Upper lobe of right lung (tissue), 1 donor: ENCODE results near the gene NAALADL1. TPM values are rescaled to one million over a fixed set of nuclear protein-coding genes. Genes with fewer than 3 reads are reported as not detected.

Experiments
- ATAC-seq: fragments of 200-7000 bp; cut with Tn5 transposase; one replicate; pipeline ENCODE4 v1.9.1; 2020; ENCODE audit warnings: mild to moderate bottlenecking, moderate library complexity
- DNase-seq: peaks from one replicate; pipeline ENCODE4 v3.0.0-alpha.2; 2020
- H3K27ac ChIP-seq: fragments of 200-600 bp; one replicate; pipeline ENCODE4 v1.8.0; 2022
- H3K27me3 ChIP-seq: fragments of 200-600 bp; one replicate; pipeline ENCODE4 v1.8.0; 2022; ENCODE audit warnings: mild to moderate bottlenecking
- H3K36me3 ChIP-seq: fragments of 200-600 bp; one replicate; pipeline ENCODE4 v1.8.0; 2022
- H3K4me1 ChIP-seq: fragments of 200-600 bp; one replicate; pipeline ENCODE4 v1.8.0; 2022
- H3K4me3 ChIP-seq: fragments of 200-600 bp; one replicate; pipeline ENCODE4 v1.8.0; 2022; ENCODE audit warnings: mild to moderate bottlenecking
- H3K9me3 ChIP-seq: fragments of 200-600 bp; one replicate; pipeline ENCODE4 v1.8.0; 2022
- CTCF ChIP-seq: fragments of 200-600 bp; IDR thresholded peaks from one replicate; pipeline ENCODE4 v1.8.0; 2022; ENCODE audit warnings: antibody characterized with exemption
- intact Hi-C: fragments of 100-400 bp; cut with DNase I; formaldehyde crosslinking; loops from one replicate; pipeline ENCODE4 v1.11.0; 2022
- total RNA-seq: library from RNA; stranded (reverse); fragmentation: NEBNext Ultra II Directional; extraction: Animal tissue kit (Norgen Biotek cat#: 25700); gene quantifications from one replicate; pipeline ENCODE4 v1.2.1, GENCODE V29; 2021
- donor health status: DM: no; HTN: yes; CAD: no; lungs with severe emphysema.

The NAALADL1 gene
- total RNA-seq, 1 donor from 2014 or later, result 10.0 TPM

- TF ChIP-seq CTCF, result no peak
Observed at GRCh38 chr11:65066805-65067291, 8.5 kb upstream of the NAALADL1 start.

GRCh38 chr11:65066315-65066714 lies 8.0 kb upstream of the NAALADL1 start:
- DNase-seq (no peak), ATAC-seq (no peak)
- Histone ChIP-seq H3K4me3 (no peak overlapping the region), H3K9me3 (no peaks in the 10 kb centered on the region), H3K36me3 (no peaks in the 10 kb centered on the region), H3K4me1 (no peaks in the 10 kb centered on the region), H3K27ac (no peak overlapping the region), H3K27me3 (no peaks in the 10 kb centered on the region)
- TF ChIP-seq CTCF, result no peak
- intact Hi-C loops, result no loop called here

More at GRCh38 chr11:65066805-65067291, 8.5 kb upstream of the NAALADL1 start:
- ATAC-seq (no peak), DNase-seq (no peak)
- Histone ChIP-seq H3K9me3 (no peaks in the 10 kb centered on the region), H3K27ac (no peak overlapping the region), H3K4me3 (no peak overlapping the region), H3K36me3 (no peaks in the 10 kb centered on the region), H3K4me1 (no peaks in the 10 kb centered on the region), H3K27me3 (no peaks in the 10 kb centered on the region)
- intact Hi-C loops, result no loop called here

- intact Hi-C loops, result no loop called here
- Histone ChIP-seq H3K9me3 (no peaks in the 10 kb centered on the region), H3K36me3 (no peaks in the 10 kb centered on the region), H3K4me3 (no peak overlapping the region), H3K4me1 (no peaks in the 10 kb centered on the region), H3K27me3 (no peaks in the 10 kb centered on the region), H3K27ac (no peak overlapping the region)
- ATAC-seq (no peak), DNase-seq (no peak)
- no peak for TF ChIP-seq CTCF
Observed at GRCh38 chr11:65065851-65066250, 7.5 kb upstream of the NAALADL1 start.

GRCh38 chr11:65064847-65065240 lies 6.5 kb upstream of the NAALADL1 start:
- no peak overlapping the region for H3K4me3 ChIP-seq
- intact Hi-C loops, result no loop called here

GRCh38 chr11:65063532-65063931 lies 5.2 kb upstream of the NAALADL1 start:
- no peaks in the 10 kb centered on the region for H3K36me3 ChIP-seq
- no peak for TF ChIP-seq CTCF
- intact Hi-C loops, result no loop called here
- H3K9me3 ChIP-seq, result no peaks in the 10 kb centered on the region
- H3K4me3 ChIP-seq, result no peak overlapping the region
- no peaks in the 10 kb centered on the region for H3K27me3 ChIP-seq
- ATAC-seq (no peak), DNase-seq (no peak)
- no peaks in the 10 kb centered on the region for H3K4me1 ChIP-seq
- H3K27ac ChIP-seq, result no peak overlapping the region

More at GRCh38 chr11:65064847-65065240, 6.5 kb upstream of the NAALADL1 start:
- TF ChIP-seq CTCF, result no peak
- no peak for ATAC-seq
- no peaks in the 10 kb centered on the region for H3K27me3 ChIP-seq
- H3K27ac ChIP-seq, result no peak overlapping the region
- DNase-seq, result no peak
- H3K36me3 ChIP-seq, result no peaks in the 10 kb centered on the region
- H3K9me3 ChIP-seq, result no peaks in the 10 kb centered on the region
- H3K4me1 ChIP-seq, result no peaks in the 10 kb centered on the region

- ATAC-seq, result peak; percentile 62
- Histone ChIP-seq H3K4me1 (no peaks in the 10 kb centered on the region), H3K36me3 (no peaks in the 10 kb centered on the region), H3K9me3 (no peaks in the 10 kb centered on the region), H3K27me3 (no peaks in the 10 kb centered on the region), H3K27ac (no peak overlapping the region), H3K4me3 (no peak overlapping the region)
- intact Hi-C loops, result no loop called here
- peak; percentile 21 for TF ChIP-seq CTCF
- DNase-seq, result no peak
Observed at GRCh38 chr11:65060913-65061408, 2.6 kb upstream of the NAALADL1 start.
